Hematopoietic multipotent progenitor cell treated with erythropoietin and hydrocortisone succinate and interleukin-3 and kit ligand, for 6 days (in vitro differentiated cells): ENCODE results near the gene DHTKD1.
"Not testable (repeated sequence)": the region's sequence is repeated elsewhere in the genome, so short reads cannot be mapped to it uniquely, and the experiment has no call there.

Source experiments
- DNase-seq: peaks from one replicate; pipeline ENCODE4 v3.0.0-alpha.2; 2015

DHTKD1 gene

DNA sequence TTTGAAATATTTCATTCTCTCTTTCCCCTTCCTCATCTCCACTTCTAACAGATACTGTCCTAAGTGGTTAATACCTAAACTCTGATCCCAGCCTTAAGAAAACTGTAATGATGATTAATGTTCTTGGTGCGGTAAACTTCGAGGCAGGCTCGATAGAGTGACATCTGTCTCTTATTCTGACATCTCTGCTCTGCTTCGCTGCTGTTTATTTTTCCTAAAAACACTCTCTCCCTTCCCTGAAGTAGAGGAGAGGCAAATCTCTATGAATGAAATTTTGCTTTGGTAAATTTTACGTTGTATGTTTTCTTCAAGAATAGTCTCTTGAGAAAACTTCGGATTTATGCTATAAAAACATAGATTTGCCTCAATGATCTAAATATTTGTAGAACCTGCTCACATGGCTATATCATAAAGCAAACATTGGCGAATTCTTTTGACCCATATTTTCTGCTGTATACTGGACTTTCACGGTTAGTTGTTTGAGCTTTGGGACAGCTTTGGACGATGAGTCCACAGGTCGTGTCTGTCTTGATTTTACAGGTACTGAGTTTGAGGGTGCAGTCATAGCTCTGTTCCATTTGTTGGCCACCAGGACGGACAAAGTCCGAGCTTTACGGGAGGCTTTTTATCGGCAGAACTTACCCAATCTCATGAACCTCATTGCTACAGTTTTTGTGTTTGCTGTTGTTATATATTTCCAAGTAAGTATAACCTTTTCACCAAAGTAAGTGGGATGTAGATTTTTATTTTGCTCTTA lies 87.8 kb downstream of the DHTKD1 start:
- DNase-seq: no peak

DNA sequence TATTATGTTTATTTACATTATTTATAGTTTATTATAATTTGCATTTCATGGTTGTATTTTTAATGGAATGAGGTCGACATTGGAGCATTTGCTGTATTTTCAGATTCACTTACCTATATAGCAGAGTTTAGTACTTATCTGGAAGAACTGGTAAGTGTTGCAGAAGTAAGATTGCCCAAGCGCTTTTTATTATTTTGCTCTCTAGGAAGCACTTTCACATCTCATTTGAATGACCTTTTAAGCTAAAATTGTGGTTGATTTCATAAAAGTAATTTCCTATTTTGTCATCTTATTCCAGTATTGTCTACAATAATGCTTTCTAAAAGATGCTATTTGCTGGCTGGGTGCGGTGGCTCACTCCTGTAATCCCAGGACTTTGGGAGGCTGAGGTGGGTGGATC lies 89.4 kb downstream of the DHTKD1 start:
- DNase-seq: peak; percentile 26

DNA sequence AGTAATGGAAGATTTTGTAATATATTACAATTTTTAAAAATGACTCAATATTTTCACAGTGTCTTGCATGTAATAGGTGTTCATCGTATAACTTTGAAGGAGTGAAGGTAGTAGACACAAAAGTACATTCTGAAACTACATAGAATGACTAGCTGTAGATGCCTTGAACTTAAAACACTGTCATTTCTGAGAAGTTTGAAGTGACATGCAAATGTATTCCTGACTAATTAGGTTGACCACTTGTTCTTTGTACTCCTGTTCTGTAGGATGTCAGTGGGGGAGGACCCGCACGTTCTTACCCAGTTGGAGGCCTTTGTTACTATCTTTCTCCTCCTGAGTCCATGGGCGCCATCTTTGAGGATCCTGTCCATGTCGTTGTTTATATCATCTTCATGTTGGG lies 91.9 kb downstream of the DHTKD1 start:
- DNase-seq: no peak

DNA sequence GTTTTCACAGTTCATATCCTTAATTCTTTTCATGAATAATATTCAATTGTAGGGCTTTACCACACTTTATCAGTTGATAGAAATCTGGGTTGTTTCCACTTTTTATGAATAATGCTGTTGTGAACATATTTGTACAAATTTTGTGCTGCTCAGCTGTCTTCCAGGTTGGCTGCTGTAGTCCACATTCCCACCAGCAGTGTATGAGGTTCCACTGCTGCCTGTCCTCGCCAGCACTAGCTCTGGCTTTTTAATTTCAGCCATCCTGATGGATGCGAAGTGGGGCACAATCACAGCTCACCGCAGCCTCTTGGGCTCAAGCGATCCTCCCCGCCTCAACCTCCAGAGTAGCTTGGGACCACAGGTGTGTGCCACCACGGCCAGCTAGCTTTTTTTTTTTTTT lies 94.2 kb downstream of the DHTKD1 start:
- DNase-seq: no peak

DNA sequence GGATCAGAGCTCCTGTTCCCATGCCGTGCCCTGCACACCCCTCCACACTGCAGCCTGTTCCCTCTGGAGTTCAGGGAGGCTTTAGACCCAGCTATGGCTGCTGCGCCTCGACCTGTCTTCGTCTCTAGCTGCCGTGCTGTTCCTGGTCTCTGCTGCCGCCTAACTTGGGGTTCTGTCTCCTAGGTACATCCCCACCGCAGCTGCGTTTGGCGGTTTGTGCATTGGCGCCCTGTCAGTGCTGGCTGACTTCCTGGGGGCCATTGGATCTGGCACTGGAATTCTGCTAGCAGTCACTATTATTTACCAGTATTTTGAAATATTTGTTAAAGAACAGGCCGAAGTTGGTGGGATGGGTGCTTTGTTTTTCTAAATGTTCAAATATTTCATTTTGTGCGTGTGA lies 95.3 kb downstream of the DHTKD1 start:
- DNase-seq: no peak

DNA sequence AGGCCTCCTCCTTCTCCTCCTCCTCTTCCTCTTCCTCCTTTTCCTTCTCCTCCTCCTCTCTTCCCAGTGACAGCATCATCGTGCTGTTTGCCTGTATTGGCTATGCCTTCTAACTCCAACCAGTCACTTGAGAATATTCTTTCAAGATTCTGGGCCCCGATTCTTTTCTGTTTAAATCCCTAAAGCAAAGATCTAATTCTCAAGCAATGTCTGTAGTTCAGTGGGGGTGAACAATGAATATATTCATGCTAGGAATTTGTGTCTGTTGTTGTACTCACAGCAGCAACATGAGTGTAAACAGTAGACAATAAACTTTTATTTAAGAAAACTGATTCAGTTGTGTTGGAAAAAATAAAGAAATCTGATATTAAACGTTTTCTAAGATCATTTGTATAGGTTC lies 96.3 kb downstream of the DHTKD1 start:
- no peak for DNase-seq

DNA sequence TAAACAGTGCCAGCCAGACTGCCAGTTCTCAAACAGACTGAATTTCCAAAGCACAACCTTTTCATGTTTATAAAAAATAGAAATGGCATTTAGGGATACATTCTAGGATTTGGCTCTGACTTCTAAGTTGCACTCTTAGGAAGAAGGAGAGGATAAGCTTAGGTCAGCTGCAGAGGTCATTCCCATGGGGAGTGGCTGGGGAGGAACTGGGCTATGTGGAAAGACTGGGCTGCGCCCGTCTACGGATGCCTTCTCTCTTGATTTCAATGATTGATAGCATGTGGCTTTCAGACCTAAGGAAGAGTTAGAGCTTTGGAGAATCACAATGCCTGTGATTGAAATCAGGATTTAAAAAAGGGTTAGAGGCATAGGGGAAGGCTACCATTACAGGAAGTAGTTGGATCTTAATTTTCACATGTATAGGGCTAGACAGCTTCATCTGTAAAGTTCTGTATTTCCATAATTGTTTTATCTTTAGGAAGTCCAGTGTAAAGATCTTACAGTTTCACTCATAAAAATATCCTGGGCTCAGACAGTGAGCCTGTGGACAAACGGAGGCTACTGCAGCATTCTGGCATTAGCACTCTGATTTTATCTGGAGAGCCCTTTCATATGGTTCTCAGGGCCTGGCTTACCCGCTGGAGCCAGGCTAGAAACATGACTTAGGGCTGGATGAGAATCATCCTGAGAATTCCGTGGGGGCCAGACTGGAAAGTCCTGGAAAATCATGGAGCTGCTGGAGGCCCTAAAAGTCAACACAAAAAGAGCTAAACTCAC lies 97.4 kb downstream of the DHTKD1 start:
- DNase-seq: no peak

DNA sequence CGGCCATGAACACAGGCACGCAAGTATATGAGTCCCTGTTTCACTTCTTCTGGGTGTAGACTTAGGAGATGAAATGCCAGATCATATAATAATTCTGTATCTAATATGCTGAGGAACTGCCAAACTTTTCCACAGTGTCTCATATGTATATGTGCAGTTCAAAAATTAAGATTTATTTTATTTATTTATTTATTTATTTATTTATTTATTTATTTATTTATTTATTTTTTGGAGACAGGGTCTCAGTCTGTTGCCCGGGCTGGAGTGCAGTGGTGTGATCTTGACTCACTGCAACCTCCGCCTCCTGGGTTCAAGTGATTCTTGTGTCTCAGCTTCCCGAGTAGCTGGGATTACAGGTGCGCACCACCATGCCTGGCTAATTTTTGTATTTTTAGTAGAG lies 102.8 kb downstream of the DHTKD1 start:
- DNase-seq: not testable (repeated sequence)
